GM12801 (cell line): ENCODE results near the gene PPIL4.

ENCODE experiments used
- TF ChIP-seq, protein P1 (sequence below): IDR thresholded peaks from one replicate; pipeline ENCODE4 v1.5.1; 2011; ENCODE audit warnings: control low read depth; ENCODE audit not compliant: insufficient read length; ENCODE audit errors: extremely low read depth

Gene PPIL4

DNA sequence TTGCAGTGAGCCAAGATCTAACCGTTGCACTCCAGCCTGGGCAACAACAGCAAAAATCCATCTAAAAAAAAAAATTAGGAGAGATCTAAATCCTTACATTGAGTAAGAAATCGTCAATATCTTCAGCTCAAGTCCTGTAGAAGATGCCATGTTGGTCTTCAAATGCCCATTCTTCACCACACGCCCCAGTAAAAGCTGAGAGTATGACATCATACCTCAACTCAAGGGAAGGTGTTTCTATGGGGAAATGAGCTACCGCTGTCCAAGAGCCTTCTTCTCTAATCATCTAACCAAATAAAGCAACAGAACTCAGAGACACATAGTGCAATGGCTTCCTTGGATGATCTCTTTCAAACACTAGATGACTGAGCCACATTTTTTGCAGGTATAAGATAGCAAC, 58.5 kb downstream of the PPIL4 start:
- TF ChIP-seq, protein P1, sequence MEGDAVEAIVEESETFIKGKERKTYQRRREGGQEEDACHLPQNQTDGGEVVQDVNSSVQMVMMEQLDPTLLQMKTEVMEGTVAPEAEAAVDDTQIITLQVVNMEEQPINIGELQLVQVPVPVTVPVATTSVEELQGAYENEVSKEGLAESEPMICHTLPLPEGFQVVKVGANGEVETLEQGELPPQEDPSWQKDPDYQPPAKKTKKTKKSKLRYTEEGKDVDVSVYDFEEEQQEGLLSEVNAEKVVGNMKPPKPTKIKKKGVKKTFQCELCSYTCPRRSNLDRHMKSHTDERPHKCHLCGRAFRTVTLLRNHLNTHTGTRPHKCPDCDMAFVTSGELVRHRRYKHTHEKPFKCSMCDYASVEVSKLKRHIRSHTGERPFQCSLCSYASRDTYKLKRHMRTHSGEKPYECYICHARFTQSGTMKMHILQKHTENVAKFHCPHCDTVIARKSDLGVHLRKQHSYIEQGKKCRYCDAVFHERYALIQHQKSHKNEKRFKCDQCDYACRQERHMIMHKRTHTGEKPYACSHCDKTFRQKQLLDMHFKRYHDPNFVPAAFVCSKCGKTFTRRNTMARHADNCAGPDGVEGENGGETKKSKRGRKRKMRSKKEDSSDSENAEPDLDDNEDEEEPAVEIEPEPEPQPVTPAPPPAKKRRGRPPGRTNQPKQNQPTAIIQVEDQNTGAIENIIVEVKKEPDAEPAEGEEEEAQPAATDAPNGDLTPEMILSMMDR = no peak

GRCh38 chr6:149484733-149485700, 60.8 kb downstream of the PPIL4 start, which contains the start of gene ZC3H12D:
TSS of gene ZC3H12D (minus strand) at chr6:149485014. CDS start at chr6:149474543, 10,471 bp downstream.
- TF ChIP-seq, protein P1 = no peak

DNA sequence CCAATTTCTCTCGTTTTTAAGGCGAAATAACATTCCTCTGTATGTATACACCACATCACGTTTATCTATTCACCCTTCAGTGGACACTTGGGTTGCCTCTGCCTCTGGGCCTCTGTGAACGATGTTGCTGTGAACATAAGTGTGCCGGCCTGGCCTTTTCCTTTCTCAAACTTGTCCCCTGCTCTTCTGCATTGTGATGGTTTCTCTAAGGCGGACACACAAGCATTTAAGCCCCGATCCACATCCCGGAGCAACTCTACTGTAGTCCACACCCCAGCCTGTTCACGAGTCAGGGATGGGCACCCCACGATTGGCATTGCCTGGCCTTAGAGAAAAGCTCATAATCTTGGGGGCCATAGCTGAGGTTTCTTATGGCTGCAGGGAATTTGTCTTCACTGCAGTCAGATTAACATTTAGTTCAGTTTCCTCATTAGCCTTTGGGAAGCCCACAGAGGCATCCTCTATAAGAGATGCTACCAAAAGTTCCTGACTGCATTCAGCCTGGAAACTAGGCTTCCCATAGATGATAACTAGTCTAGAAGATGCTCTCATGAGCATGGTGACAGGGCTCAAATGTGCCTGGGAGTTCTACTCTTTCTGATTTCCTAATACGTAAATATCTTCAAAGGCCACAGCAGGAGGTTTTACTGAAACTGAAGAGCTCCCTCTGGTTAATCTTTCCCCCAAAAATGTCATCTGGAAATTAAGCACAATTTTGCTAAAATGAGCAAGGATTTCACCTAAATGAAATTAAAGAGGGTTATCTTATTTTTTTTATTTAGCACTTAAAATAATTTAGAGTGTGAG, 61.8 kb downstream of the PPIL4 start:
- TF ChIP-seq, protein P1 = no peak

DNA sequence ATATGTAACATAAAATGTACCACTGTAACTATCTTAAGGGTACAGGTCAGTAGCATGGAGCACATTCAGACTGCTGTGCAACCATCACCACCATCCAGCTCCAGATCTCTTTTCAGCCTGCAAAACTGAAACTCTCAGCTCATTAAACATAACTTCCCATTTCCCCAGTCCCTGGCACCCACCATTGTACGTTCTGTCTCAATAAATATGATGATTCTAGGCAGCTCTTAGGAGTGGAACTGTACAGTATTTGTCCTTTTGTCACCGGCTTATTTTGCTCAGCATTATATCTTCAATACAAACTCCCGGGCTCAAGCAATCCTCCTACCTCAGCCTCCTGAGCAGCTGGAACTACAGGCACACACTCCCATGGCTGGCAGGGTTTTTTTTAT, 62.5 kb downstream of the PPIL4 start:
- TF ChIP-seq, protein P1 = no peak

GRCh38 chr6:149482545-149483333, 63.1 kb downstream of the PPIL4 start:
- TF ChIP-seq, protein P1 = no peak

- TF ChIP-seq, protein P1 = no peak
Measured at GRCh38 chr6:149480502-149481280, 65.2 kb downstream of the PPIL4 start.
